HepG2 (cell line): ENCODE data around the gene PRMT5. TPM values are rescaled to one million over a fixed set of nuclear protein-coding genes. Genes with fewer than 3 reads are reported as not detected.

Source experiments
- BATF2 ChIP-seq: sonication (generic); formaldehyde crosslinking; IDR thresholded peaks from 2 replicates; pipeline ENCODE4 v1.8.0; 2022; ENCODE audit warnings: mild to moderate bottlenecking, missing genetic modification reagents, moderate library complexity
- DNMT3B ChIP-seq: conservative IDR thresholded peaks from 2 replicates; pipeline ENCODE4 v1.6.1; 2016; ENCODE audit warnings: missing biosample characterization, control low read depth
- E2F5 ChIP-seq: sonication (generic); formaldehyde crosslinking; conservative IDR thresholded peaks from 2 replicates; pipeline ENCODE4 v1.4.0; 2020; ENCODE audit warnings: missing genetic modification reagents
- ELF3 ChIP-seq: IDR thresholded peaks from 2 replicates; pipeline ENCODE4 v1.6.1; 2016; ENCODE audit warnings: missing genetic modification reagents, missing compliant biosample characterization
- EZH2 ChIP-seq: conservative IDR thresholded peaks from 2 replicates; pipeline ENCODE4 v1.6.1; 2012; ENCODE audit warnings: mild to moderate bottlenecking, low read depth, low read length, moderate library complexity
- KLF11 ChIP-seq: IDR thresholded peaks from 2 replicates; pipeline ENCODE4 v1.6.1; 2016; ENCODE audit warnings: missing compliant biosample characterization
- MAZ ChIP-seq, 2 experiments: sonication (generic) in 1 of 2; formaldehyde crosslinking in 1 of 2; IDR thresholded peaks; 2 replicates each; pipeline versions ENCODE4 v1.5.0 to v1.6.1; 2012 to 2020; ENCODE audit warnings: low read depth in 2 of 2, mild to moderate bottlenecking in 2 of 2, borderline replicate concordance in 1 of 2, improper control_type of control experiment in 1 of 2, low read length in 1 of 2, missing genetic modification reagents in 1 of 2, moderate library complexity in 1 of 2
- MBD4 ChIP-seq: IDR thresholded peaks from 2 replicates; pipeline ENCODE4 v1.6.1; 2012; ENCODE audit warnings: low read length, inconsistent platforms, borderline replicate concordance
- MIER3 ChIP-seq: IDR thresholded peaks from 2 replicates; pipeline ENCODE4 v1.6.1; 2016; ENCODE audit warnings: missing compliant biosample characterization, borderline replicate concordance
- MTF2 ChIP-seq: sonication (generic); formaldehyde crosslinking; IDR thresholded peaks from 2 replicates; pipeline ENCODE4 v1.5.0; 2020; ENCODE audit warnings: missing genetic modification reagents, borderline replicate concordance
- POGZ ChIP-seq: sonication (generic); formaldehyde crosslinking; IDR thresholded peaks from 2 replicates; pipeline ENCODE4 v1.4.0; 2020; ENCODE audit warnings: mild to moderate bottlenecking, missing genetic modification reagents
- SPEN ChIP-seq: sonication (generic); formaldehyde crosslinking; IDR thresholded peaks from 2 replicates; pipeline ENCODE4 v1.5.1; 2020; ENCODE audit warnings: low read depth, mild to moderate bottlenecking, missing genetic modification reagents
- THAP8 ChIP-seq: sonication (generic); formaldehyde crosslinking; IDR thresholded peaks from 2 replicates; pipeline ENCODE4 v1.5.1; 2020; ENCODE audit warnings: missing genetic modification reagents, mild to moderate bottlenecking, borderline replicate concordance
- UBTF ChIP-seq: sonication (generic); formaldehyde crosslinking; IDR thresholded peaks from 2 replicates; pipeline ENCODE4 v1.4.0; 2020; ENCODE audit warnings: mild to moderate bottlenecking, missing genetic modification reagents
- USF2 ChIP-seq, 2 experiments: sonication (generic) in 1 of 2; formaldehyde crosslinking in 1 of 2; IDR thresholded peaks; 2 replicates each; pipeline versions ENCODE4 v1.5.1 to v1.6.1; 2011 to 2020; ENCODE audit warnings: borderline replicate concordance in 1 of 2, low read depth in 1 of 2, low read length in 1 of 2, mild to moderate bottlenecking in 1 of 2, missing genetic modification reagents in 1 of 2, moderate library complexity in 1 of 2
- ZMYM2 ChIP-seq: sonication (generic); formaldehyde crosslinking; IDR thresholded peaks from 2 replicates; pipeline ENCODE4 v1.8.0; 2022; ENCODE audit warnings: mild to moderate bottlenecking, missing genetic modification reagents
- ZNF160 ChIP-seq: sonication (generic); formaldehyde crosslinking; IDR thresholded peaks from 2 replicates; pipeline ENCODE4 v1.8.0; 2022; ENCODE audit warnings: mild to moderate bottlenecking, inconsistent platforms, missing genetic modification reagents
- ZNF24 ChIP-seq: fragments of 450-650 bp; IDR thresholded peaks from 2 replicates; pipeline ENCODE4 v1.6.1; 2017; ENCODE audit warnings: antibody characterized with exemption, mild to moderate bottlenecking
- ZNF282 ChIP-seq: fragments of 450-650 bp; IDR thresholded peaks from 2 replicates; pipeline ENCODE4 v1.6.1; 2018; ENCODE audit not compliant: partially characterized antibody
- ZNF670 ChIP-seq: sonication (generic); formaldehyde crosslinking; IDR thresholded peaks from 2 replicates; pipeline ENCODE4 v1.8.0; 2022; ENCODE audit warnings: mild to moderate bottlenecking, missing genetic modification reagents, borderline replicate concordance
- ZNF768 ChIP-seq: sonication (generic); formaldehyde crosslinking; IDR thresholded peaks from 2 replicates; pipeline ENCODE4 v1.4.0; 2020; ENCODE audit warnings: missing genetic modification reagents
- polyA plus RNA-seq, 8 experiments: library from polyadenylated mRNA; depleted of rRNA in 3 of 8; stranded (reverse) in 7 of 8; unstranded in 1 of 8; fragments of >200 nt; fragmentation: Illumina TruSeq in 4 of 8; extraction: Trizol in 4 of 8; gene quantifications; 2 replicates each; pipeline versions ENCODE4 v1.2.1 to v1.2.3, GENCODE V29; 2011 to 2016; ENCODE audit warnings: low read depth in 4 of 8, missing spikeins in 1 of 8, mixed read lengths in 1 of 8; ENCODE audit not compliant: insufficient read depth in 1 of 8
- total RNA-seq, 5 experiments: library from RNA; depleted of rRNA; stranded (reverse); fragments of >200 nt; fragmentation: Illumina TruSeq; extraction: Trizol; gene quantifications; 2 replicates each; pipeline ENCODE4 v1.2.3, GENCODE V29; 2016; ENCODE audit warnings: low read depth in 1 of 5

The PRMT5 gene
- total and polyA plus RNA-seq, 2 of the 13 experiments (the other 11 are each of a cell fraction or from before 2014, with no cell fraction given): 210 to 354 TPM

GRCh38 chr14:22915886-22916521 is 13.2 kb downstream of the PRMT5 start (continued):
- TF ChIP-seq UBTF (CRISPR knock-in tag) (no peak), POGZ (CRISPR knock-in tag) (0 out of 2 replicates have a peak, but pooled peaks have one; percentile 13), ZNF160 (CRISPR knock-in tag) (no peak), SPEN (CRISPR knock-in tag) (peak; percentile 37; the same call in 1 of the 2 replicates), USF2 (IDR thresholded peaks at IDR 0.05; ENCODE audit: low read depth, low read length) (no peak), USF2 (CRISPR knock-in tag; IDR thresholded peaks at IDR 0.05; ENCODE audit: borderline replicate concordance) (peak; percentile 51; the same call in 1 of the 2 replicates), ZNF282 (no peak), ELF3 (CRISPR knock-in tag) (0 out of 2 replicates have a peak, but pooled peaks have one; percentile 11), E2F5 (CRISPR knock-in tag) (no peak), MTF2 (CRISPR knock-in tag) (peak; percentile 90; the same call in 1 of the 2 replicates), ZMYM2 (CRISPR knock-in tag) (no peak), EZH2 (no peak), KLF11 (no peak), BATF2 (no peak), MAZ (IDR thresholded peaks at IDR 0.05; ENCODE audit: borderline replicate concordance, low read depth, low read length) (no peak), MAZ (CRISPR knock-in tag; IDR thresholded peaks at IDR 0.05; ENCODE audit: low read depth) (peak; percentile 66; the same call in 1 of the 2 replicates), MBD4 (0 out of 2 replicates have a peak, but pooled peaks have one; percentile 51), DNMT3B (CRISPR knock-in tag) (no peak), ZNF24 (no peak), THAP8 (CRISPR knock-in tag) (no peak), ZNF768 (CRISPR knock-in tag) (peak; percentile 87), ZNF670 (CRISPR knock-in tag) (no peak), MIER3 (CRISPR knock-in tag) (no peak)
